IPS DF 6.9 (cell line): Measurements from ENCODE around the gene GRID1.

Experiments
- DNase-seq: peaks from one replicate; pipeline ENCODE4 v3.0.0-alpha.2; 2013; ENCODE audit warnings: low read depth, low spot score
- H3K27ac ChIP-seq: one replicate; pipeline ENCODE4 v1.5.1; 2013; ENCODE audit warnings: low read length, control low read depth
- H3K27me3 ChIP-seq: 2 replicates; pipeline ENCODE4 v1.6.1; 2013; ENCODE audit warnings: mild to moderate bottlenecking, low read length; ENCODE audit not compliant: control insufficient read depth, insufficient read depth
- H3K36me3 ChIP-seq: 2 replicates; pipeline ENCODE4 v1.6.1; 2013; ENCODE audit warnings: low read length; ENCODE audit not compliant: control insufficient read depth, insufficient read depth
- H3K4me1 ChIP-seq: 2 replicates; pipeline ENCODE4 v1.6.1; 2013; ENCODE audit warnings: low read length; ENCODE audit not compliant: control insufficient read depth, insufficient read depth
- H3K4me3 ChIP-seq: 2 replicates; pipeline ENCODE4 v1.5.1; 2013; ENCODE audit warnings: mild to moderate bottlenecking, low read length
- H3K9me3 ChIP-seq: 2 replicates; pipeline ENCODE4 v1.6.1; 2013; ENCODE audit warnings: low read length, inconsistent platforms; ENCODE audit not compliant: control insufficient read depth, insufficient read depth
- WGBS: extraction: QIAGEN DNeasy Blood & Tissue Kit; methylation state at CpG from one replicate; pipeline ENCODE4 v1.1.7; 2013; ENCODE audit warnings: mixed read lengths, missing lambda C conversion rate; ENCODE audit not compliant: insufficient read length, insufficient coverage; 5-methylcytosine and 5-hydroxymethylcytosine counted together

GRID1 gene

GRCh38 chr10:86329896-86330680 is 36.5 kb downstream of the GRID1 start:
- Histone ChIP-seq H3K4me1 (no peaks in the 10 kb centered on the region; the same call in 1 of the 2 replicates), H3K9me3 (no peaks in the 10 kb centered on the region), H3K27me3 (no peaks in the 10 kb centered on the region), H3K36me3 (no peaks in the 10 kb centered on the region), H3K27ac (no peak overlapping the region), H3K4me3 (no peak overlapping the region; the same call in 1 of the 2 replicates)
- no CpG with 5 or more reads among the region's 16 CpGs for WGBS
- no peak for DNase-seq

GRCh38 chr10:86329093-86329710 is 37.4 kb downstream of the GRID1 start:
- Histone ChIP-seq H3K4me1 (no peaks in the 10 kb centered on the region; the same call in 1 of the 2 replicates), H3K36me3 (no peaks in the 10 kb centered on the region), H3K4me3 (no peak overlapping the region), H3K27me3 (no peaks in the 10 kb centered on the region), H3K9me3 (no peaks in the 10 kb centered on the region), H3K27ac (no peak overlapping the region)
- DNase-seq = no peak
- WGBS = no CpG with 5 or more reads among the region's 7 CpGs

- no peaks in the 10 kb centered on the region; the same call in 1 of the 2 replicates for H3K4me1 ChIP-seq
- H3K27ac ChIP-seq = no peak overlapping the region
- no peak overlapping the region for H3K4me3 ChIP-seq
- WGBS = no CpG with 5 or more reads among the region's 7 CpGs
- H3K36me3 ChIP-seq = no peaks in the 10 kb centered on the region
- no peak for DNase-seq
- no peaks in the 10 kb centered on the region for H3K9me3 ChIP-seq
- no peaks in the 10 kb centered on the region for H3K27me3 ChIP-seq
Observed at GRCh38 chr10:86327954-86328725, 38.5 kb downstream of the GRID1 start.

GRCh38 chr10:86325158-86325557 is 41.4 kb downstream of the GRID1 start:
- H3K4me1 ChIP-seq = no peaks in the 10 kb centered on the region
- H3K9me3 ChIP-seq = no peaks in the 10 kb centered on the region
- WGBS = no CpG with 5 or more reads among the region's 5 CpGs
- H3K27me3 ChIP-seq = no peaks in the 10 kb centered on the region
- DNase-seq = no peak
- H3K36me3 ChIP-seq = no peaks in the 10 kb centered on the region
- no peak overlapping the region for H3K4me3 ChIP-seq
- no peak overlapping the region for H3K27ac ChIP-seq

- H3K36me3 ChIP-seq = no peaks in the 10 kb centered on the region
- H3K9me3 ChIP-seq = no peaks in the 10 kb centered on the region
- no CpG with 5 or more reads among the region's 5 CpGs for WGBS
- no peak overlapping the region for H3K27ac ChIP-seq
- H3K4me1 ChIP-seq = no peaks in the 10 kb centered on the region; the same call in 1 of the 2 replicates
- H3K27me3 ChIP-seq = no peaks in the 10 kb centered on the region
- H3K4me3 ChIP-seq = no peak overlapping the region
- no peak for DNase-seq
Observed at GRCh38 chr10:86321568-86321967, 45.0 kb downstream of the GRID1 start.

GRCh38 chr10:86319676-86320075 is 46.9 kb downstream of the GRID1 start:
- H3K9me3 ChIP-seq = no peaks in the 10 kb centered on the region
- no peak overlapping the region for H3K4me3 ChIP-seq
- H3K4me1 ChIP-seq = no peaks in the 10 kb centered on the region; the same call in 1 of the 2 replicates
- no peak overlapping the region for H3K27ac ChIP-seq
- WGBS = no CpG with 5 or more reads among the region's 4 CpGs
- H3K27me3 ChIP-seq = no peaks in the 10 kb centered on the region
- no peaks in the 10 kb centered on the region for H3K36me3 ChIP-seq
- DNase-seq = no peak

- no peak overlapping the region for H3K4me3 ChIP-seq
- DNase-seq = no peak
- H3K9me3 ChIP-seq = no peaks in the 10 kb centered on the region
- H3K27ac ChIP-seq = no peak overlapping the region
- H3K4me1 ChIP-seq = no peaks in the 10 kb centered on the region; the same call in 1 of the 2 replicates
- no peaks in the 10 kb centered on the region for H3K36me3 ChIP-seq
- WGBS = no CpG with 5 or more reads among the region's 4 CpGs
- H3K27me3 ChIP-seq = no peaks in the 10 kb centered on the region
Observed at GRCh38 chr10:86317949-86318725, 48.5 kb downstream of the GRID1 start.

- Histone ChIP-seq H3K9me3 (no peaks in the 10 kb centered on the region), H3K4me1 (no peaks in the 10 kb centered on the region; the same call in 1 of the 2 replicates), H3K36me3 (no peaks in the 10 kb centered on the region), H3K27ac (no peak overlapping the region), H3K4me3 (no peak overlapping the region), H3K27me3 (no peaks in the 10 kb centered on the region)
- no peak for DNase-seq
- no CpG with 5 or more reads among the region's 5 CpGs for WGBS
Observed at GRCh38 chr10:86316990-86317389, 49.6 kb downstream of the GRID1 start.

- no peak for DNase-seq
- H3K4me1 ChIP-seq = no peaks in the 10 kb centered on the region; the same call in 1 of the 2 replicates
- no peaks in the 10 kb centered on the region for H3K27me3 ChIP-seq
- no peak overlapping the region for H3K27ac ChIP-seq
- H3K36me3 ChIP-seq = no peaks in the 10 kb centered on the region
- WGBS = no CpG with 5 or more reads among the region's 4 CpGs
- H3K4me3 ChIP-seq = no peak overlapping the region
- no peaks in the 10 kb centered on the region for H3K9me3 ChIP-seq
Observed at GRCh38 chr10:86316274-86316835, 50.2 kb downstream of the GRID1 start.
